GM12875 (cell line): Measurements from ENCODE around the gene UQCC2.

Experiments used
- H3K4me3 ChIP-seq: one replicate; pipeline ENCODE4 v1.5.1; 2011; ENCODE audit warnings: low read depth, low read length, control low read depth
- TF ChIP-seq, protein P1 (sequence below): IDR thresholded peaks from 2 replicates; pipeline ENCODE4 v1.5.1; 2011; ENCODE audit warnings: low read depth, mild to moderate bottlenecking, control low read depth, inconsistent platforms, low read length, moderate library complexity, borderline replicate concordance; ENCODE audit not compliant: insufficient read depth

The UQCC2 gene

DNA sequence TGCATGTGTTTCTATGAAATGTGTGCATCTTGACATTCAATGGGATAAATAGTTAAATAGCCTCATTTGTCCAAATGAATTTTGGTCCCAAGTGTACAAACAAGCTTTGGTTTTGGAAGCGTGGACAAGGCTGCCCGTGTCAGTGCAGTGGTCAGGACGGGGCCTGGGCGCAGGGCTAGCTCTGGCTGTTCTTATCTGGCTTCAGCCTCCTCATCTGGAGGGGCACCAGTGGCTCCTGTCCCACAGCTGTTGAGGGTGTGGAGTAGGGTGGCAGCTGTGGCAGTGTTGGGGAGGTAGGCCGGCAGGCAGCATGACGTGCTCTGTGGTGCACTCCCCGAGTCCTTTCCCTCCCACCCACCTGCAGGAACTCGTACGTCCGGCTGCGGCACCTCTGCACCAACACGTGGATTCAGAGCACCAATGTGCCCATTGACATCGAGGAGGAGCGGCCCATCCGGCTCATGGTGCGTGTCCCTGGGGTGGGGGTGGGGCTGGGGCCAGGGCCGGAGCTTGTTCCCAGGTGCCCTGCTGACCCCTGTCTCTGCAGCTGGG is 46.9 kb downstream of the UQCC2 start:
- TF ChIP-seq, protein P1, sequence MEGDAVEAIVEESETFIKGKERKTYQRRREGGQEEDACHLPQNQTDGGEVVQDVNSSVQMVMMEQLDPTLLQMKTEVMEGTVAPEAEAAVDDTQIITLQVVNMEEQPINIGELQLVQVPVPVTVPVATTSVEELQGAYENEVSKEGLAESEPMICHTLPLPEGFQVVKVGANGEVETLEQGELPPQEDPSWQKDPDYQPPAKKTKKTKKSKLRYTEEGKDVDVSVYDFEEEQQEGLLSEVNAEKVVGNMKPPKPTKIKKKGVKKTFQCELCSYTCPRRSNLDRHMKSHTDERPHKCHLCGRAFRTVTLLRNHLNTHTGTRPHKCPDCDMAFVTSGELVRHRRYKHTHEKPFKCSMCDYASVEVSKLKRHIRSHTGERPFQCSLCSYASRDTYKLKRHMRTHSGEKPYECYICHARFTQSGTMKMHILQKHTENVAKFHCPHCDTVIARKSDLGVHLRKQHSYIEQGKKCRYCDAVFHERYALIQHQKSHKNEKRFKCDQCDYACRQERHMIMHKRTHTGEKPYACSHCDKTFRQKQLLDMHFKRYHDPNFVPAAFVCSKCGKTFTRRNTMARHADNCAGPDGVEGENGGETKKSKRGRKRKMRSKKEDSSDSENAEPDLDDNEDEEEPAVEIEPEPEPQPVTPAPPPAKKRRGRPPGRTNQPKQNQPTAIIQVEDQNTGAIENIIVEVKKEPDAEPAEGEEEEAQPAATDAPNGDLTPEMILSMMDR: no peak
- no peak overlapping the region for H3K4me3 ChIP-seq

DNA sequence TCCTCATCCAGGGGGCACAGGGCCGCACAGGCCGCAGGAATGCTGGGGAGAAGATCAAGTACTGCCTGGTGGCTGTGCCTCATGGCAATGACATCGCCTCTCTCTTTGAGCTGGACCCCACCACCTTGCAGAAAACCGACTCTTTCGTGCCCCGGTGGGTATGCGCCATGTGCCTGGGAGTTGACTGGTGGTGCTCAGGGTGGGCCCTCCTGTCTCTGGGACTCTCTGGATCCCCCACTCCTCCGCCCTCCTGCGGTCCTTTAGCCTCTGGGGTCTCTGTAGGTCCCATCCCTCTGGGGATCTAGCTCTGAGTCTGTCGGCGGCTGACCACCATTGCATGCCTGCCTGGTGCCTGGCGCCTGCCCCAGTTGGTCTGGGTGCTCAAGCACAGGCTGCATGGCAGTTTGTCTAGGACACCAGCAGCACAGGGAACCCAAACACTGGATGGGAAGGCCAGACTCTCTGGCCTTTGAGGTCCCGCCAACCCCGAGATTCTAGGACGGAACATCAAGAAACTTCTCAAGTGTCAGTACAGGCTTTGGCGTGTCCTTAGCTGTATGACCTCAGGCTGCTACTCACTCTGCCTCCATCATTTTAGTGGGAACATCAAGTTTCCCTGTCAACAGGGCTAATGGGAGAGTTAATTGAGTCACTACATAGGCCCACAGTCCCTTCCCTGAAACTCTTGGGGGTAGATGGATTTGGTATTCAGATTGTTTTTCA is 47.6 kb downstream of the UQCC2 start:
- TF ChIP-seq, protein P1: no peak

DNA sequence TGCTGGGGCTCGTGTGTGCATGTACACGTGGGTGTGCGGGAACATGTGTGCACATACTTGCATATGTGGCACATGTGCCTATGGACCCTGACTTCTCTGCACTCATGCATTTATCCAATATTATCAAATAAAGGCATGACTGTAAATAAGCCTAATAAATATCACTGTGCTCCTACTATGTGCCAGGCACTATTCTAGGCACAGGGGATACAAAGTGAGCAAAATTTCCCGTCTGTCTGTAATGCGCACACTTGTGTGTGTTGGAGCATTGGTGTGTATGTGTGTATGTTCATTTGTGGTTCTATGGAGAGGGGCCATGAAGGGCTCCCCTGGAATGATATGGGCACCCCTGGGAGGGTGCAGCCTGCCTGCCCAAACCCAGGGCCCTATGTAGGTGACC is 48.5 kb downstream of the UQCC2 start:
- no peak overlapping the region for H3K4me3 ChIP-seq
- TF ChIP-seq, protein P1: no peak

More for the DNA sequence above, 47.6 kb downstream of the UQCC2 start:
- H3K4me3 ChIP-seq: no peak overlapping the region

DNA sequence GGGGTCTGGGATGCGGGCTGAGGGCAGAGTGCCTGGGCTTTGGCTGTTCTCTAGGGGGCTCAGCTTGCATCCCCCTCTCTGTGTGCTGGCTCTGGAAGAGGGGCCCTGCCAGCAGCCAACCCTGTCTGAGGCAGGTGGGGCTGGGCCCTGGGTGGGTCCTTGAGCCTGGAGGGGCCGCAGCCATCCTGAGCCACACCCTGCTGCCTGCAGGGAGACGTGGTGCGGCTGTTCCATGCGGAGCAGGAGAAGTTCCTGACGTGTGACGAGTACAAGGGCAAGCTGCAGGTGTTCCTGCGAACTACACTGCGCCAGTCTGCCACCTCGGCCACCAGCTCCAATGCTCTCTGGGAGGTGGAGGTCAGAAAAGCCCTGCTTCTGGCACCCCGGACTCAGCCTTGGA is 49.2 kb downstream of the UQCC2 start:
- TF ChIP-seq, protein P1: no peak
- H3K4me3 ChIP-seq: no peak overlapping the region

DNA sequence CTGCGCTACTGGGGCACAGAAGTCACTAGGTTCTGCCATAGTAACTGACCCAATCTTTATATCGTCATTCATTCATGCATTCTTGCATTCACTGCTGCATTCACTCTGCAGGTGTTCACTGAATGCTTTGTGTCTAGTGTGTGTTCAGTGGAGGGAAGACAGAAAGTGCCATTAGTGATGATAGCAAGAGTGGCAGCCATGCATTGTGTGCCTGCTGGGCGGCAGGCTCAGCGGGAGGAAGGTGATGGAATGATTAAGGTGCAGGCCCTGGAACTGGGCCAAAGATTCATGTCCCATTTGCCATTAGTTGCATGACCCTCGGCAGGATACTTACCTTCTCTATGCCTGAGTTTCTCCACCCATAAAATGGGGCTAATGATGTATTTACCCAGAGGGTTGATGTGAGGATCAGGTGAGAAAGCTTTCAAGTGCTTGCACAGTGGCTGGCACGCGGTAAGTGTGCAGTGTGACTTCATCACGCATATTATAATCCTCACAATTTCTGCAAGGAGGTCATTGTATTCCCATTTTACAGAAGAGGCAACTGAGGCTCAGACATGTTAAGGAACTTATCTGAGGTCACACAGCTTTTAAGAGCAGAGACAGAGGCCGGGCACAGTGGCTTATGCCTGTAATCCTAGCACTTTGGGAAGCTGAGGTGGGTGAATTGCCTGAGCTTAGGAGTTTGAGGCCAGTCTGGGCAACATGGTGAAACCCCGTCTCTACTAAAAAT is 50.2 kb downstream of the UQCC2 start:
- no peak overlapping the region for H3K4me3 ChIP-seq
- TF ChIP-seq, protein P1: no peak

DNA sequence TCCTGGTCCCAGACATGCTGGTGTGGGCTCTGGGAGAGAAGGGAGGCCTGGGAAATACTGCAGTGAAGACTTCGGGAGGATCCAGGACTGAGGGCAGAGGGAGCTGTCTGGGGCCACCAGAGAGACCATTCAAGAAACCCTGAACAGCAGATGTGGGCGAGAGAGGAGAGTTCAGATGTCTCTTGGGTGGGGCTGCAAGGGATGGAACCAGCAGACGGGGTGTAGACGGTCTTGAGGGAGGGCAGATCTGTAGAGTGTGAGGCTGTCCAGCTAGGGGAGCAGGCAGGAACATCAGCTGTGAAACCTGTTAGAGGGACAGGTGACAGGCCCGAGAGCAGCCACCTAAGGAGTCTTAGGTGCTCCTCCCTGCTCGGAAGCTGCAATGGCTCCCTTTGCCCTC is 51.5 kb downstream of the UQCC2 start:
- no peak overlapping the region for H3K4me3 ChIP-seq
- TF ChIP-seq, protein P1: no peak
